GM21423 (cell line): ENCODE data around the gene PDE6A.
A peak's percentile ranks its signal among the peaks of the same experiment; 100 is the strongest.

Experiments
- ATAC-seq: cut with Tn5 transposase; IDR thresholded peaks from one replicate; pipeline ENCODE4 v1.9.1; 2021; ENCODE audit warnings: mild to moderate bottlenecking, moderate library complexity; ENCODE audit not compliant: unreplicated experiment

Gene PDE6A

GRCh38 chr5:149944666-149945065 is at the start of gene PDE6A:
Gene PDE6A (minus strand): TSS chr5:149944793. CDS start chr5:149944673, 120 bp downstream.
- ATAC-seq, result no peak

GRCh38 chr5:149993471-149993870 is 48.9 kb upstream of the PDE6A start:
- no peak for ATAC-seq

GRCh38 chr5:149990518-149991376 is 46.2 kb upstream of the PDE6A start:
- peak; percentile 69 for ATAC-seq

- no peak for ATAC-seq
Observed at GRCh38 chr5:149988126-149988525, 43.5 kb upstream of the PDE6A start.

- no peak for ATAC-seq
Observed at GRCh38 chr5:149982505-149982904, 37.9 kb upstream of the PDE6A start.

GRCh38 chr5:149981206-149981605 is 36.6 kb upstream of the PDE6A start:
- ATAC-seq, result no peak

GRCh38 chr5:149979896-149980295 is 35.3 kb upstream of the PDE6A start:
- ATAC-seq, result no peak

- no peak for ATAC-seq
Observed at GRCh38 chr5:149975409-149975808, 30.8 kb upstream of the PDE6A start.

GRCh38 chr5:149969181-149969930 is 24.8 kb upstream of the PDE6A start:
- ATAC-seq, result no peak

GRCh38 chr5:149966946-149967345 is 22.4 kb upstream of the PDE6A start:
- no peak for ATAC-seq

GRCh38 chr5:149963729-149964128 is 19.1 kb upstream of the PDE6A start:
- no peak for ATAC-seq

- ATAC-seq, result no peak
Observed at GRCh38 chr5:149962601-149963300, 18.2 kb upstream of the PDE6A start.

- no peak for ATAC-seq
Observed at GRCh38 chr5:149961957-149962409, 17.4 kb upstream of the PDE6A start.

GRCh38 chr5:149961186-149961685 is 16.6 kb upstream of the PDE6A start:
- no peak for ATAC-seq

- ATAC-seq, result peak; percentile 98
Observed at GRCh38 chr5:149960272-149961185, 15.9 kb upstream of the PDE6A start, which contains the start of gene SLC26A2. Gene SLC26A2 (plus strand): TSS chr5:149960758. CDS start chr5:149977653, 16,895 bp downstream.

- ATAC-seq, result no peak
Observed at GRCh38 chr5:149959406-149960236, 15.0 kb upstream of the PDE6A start.

- ATAC-seq, result no peak
Observed at GRCh38 chr5:149957855-149958254, 13.3 kb upstream of the PDE6A start.

GRCh38 chr5:149956685-149957084 is 12.1 kb upstream of the PDE6A start:
- ATAC-seq, result no peak

- ATAC-seq, result no peak
Observed at GRCh38 chr5:149954798-149955197, 10.2 kb upstream of the PDE6A start.
